ENCODE measurements around the gene CDKN2B-AS1. TPM values are rescaled to one million over a fixed set of nuclear protein-coding genes. Genes with fewer than 3 reads are reported as not detected.
A peak's percentile ranks its signal among the peaks of the same experiment; 100 is the strongest.

The CDKN2B-AS1 gene
- total RNA-seq, 1 donor from 2014 or later: 3.5 TPM

GRCh38 chr9:21974343-21974721 lies 20.3 kb upstream of the CDKN2B-AS1 start:
- Mint-ChIP-seq H3K4me1 (ENCODE audit: low read depth) (peaks cover 21% of the 10 kb centered on the region), H3K27me3 (ENCODE audit: low read depth) (peaks cover 84% of the 10 kb centered on the region), H3K9me3 (ENCODE audit: low read depth) (no peaks in the 10 kb centered on the region), H3K36me3 (ENCODE audit: low read depth) (peaks cover 14% of the 10 kb centered on the region), H3K27ac (ENCODE audit: unreplicated experiment) (no peak overlapping the region), H3K4me3 (ENCODE audit: unreplicated experiment) (peak overlapping the region; percentile 78)
- DNase-seq (ENCODE audit: low spot score): no peak
- TF ChIP-seq, protein P1, sequence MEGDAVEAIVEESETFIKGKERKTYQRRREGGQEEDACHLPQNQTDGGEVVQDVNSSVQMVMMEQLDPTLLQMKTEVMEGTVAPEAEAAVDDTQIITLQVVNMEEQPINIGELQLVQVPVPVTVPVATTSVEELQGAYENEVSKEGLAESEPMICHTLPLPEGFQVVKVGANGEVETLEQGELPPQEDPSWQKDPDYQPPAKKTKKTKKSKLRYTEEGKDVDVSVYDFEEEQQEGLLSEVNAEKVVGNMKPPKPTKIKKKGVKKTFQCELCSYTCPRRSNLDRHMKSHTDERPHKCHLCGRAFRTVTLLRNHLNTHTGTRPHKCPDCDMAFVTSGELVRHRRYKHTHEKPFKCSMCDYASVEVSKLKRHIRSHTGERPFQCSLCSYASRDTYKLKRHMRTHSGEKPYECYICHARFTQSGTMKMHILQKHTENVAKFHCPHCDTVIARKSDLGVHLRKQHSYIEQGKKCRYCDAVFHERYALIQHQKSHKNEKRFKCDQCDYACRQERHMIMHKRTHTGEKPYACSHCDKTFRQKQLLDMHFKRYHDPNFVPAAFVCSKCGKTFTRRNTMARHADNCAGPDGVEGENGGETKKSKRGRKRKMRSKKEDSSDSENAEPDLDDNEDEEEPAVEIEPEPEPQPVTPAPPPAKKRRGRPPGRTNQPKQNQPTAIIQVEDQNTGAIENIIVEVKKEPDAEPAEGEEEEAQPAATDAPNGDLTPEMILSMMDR (IDR thresholded peaks at IDR 0.05): no peak

DNA sequence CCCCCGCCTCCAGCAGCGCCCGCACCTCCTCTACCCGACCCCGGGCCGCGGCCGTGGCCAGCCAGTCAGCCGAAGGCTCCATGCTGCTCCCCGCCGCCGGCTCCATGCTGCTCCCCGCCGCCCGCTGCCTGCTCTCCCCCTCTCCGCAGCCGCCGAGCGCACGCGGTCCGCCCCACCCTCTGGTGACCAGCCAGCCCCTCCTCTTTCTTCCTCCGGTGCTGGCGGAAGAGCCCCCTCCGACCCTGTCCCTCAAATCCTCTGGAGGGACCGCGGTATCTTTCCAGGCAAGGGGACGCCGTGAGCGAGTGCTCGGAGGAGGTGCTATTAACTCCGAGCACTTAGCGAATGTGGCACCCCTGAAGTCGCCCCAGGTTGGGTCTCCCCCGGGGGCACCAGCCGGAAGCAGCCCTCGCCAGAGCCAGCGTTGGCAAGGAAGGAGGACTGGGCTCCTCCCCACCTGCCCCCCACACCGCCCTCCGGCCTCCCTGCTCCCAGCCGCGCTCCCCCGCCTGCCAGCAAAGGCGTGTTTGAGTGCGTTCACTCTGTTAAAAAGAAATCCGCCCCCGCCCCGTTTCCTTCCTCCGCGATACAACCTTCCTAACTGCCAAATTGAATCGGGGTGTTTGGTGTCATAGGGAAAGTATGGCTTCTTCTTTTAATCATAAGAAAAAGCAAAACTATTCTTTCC lies 19.7 kb upstream of the CDKN2B-AS1 start:
- H3K4me3 Mint-ChIP-seq (ENCODE audit: unreplicated experiment): peak overlapping the region; percentile 78
- peaks cover 21% of the 10 kb centered on the region for H3K4me1 Mint-ChIP-seq (ENCODE audit: low read depth)
- TF ChIP-seq, protein P1 (IDR thresholded peaks at IDR 0.05): no peak
- no peak overlapping the region for H3K27ac Mint-ChIP-seq (ENCODE audit: unreplicated experiment)
- peaks cover 84% of the 10 kb centered on the region for H3K27me3 Mint-ChIP-seq (ENCODE audit: low read depth)
- no peak for DNase-seq (ENCODE audit: low spot score)
- no peaks in the 10 kb centered on the region for H3K9me3 Mint-ChIP-seq (ENCODE audit: low read depth)
- peaks cover 15% of the 10 kb centered on the region for H3K36me3 Mint-ChIP-seq (ENCODE audit: low read depth)

- Mint-ChIP-seq H3K4me1 (ENCODE audit: low read depth) (peaks cover 17% of the 10 kb centered on the region), H3K36me3 (ENCODE audit: low read depth) (peaks cover 6% of the 10 kb centered on the region), H3K9me3 (ENCODE audit: low read depth) (no peaks in the 10 kb centered on the region), H3K27ac (ENCODE audit: unreplicated experiment) (no peak overlapping the region), H3K27me3 (ENCODE audit: low read depth) (peaks cover 76% of the 10 kb centered on the region), H3K4me3 (ENCODE audit: unreplicated experiment) (no peak overlapping the region)
- TF ChIP-seq, protein P1 (IDR thresholded peaks at IDR 0.05): no peak
- no peak for DNase-seq (ENCODE audit: low spot score)
These were observed 18.2 kb upstream of the CDKN2B-AS1 start for GRCh38 chr9:21976334-21976875.

DNA sequence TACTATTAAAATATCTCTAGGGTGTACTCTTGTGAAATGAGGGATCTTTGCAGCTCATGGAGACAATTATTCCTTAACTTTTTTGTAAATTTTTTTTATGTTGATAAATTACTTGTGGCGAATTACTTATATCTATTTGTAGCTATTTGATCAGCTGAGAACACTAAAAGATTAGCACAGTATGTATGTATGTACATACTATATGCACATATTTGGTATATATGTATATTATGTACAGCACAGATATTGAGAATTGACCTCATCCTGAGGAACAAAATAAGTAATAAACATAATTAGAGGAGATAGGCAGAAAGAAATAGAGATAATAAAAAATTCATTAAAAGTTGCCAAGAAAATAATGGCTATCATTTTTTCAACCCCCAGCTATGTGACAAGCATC lies 12.2 kb upstream of the CDKN2B-AS1 start:
- H3K27ac Mint-ChIP-seq (ENCODE audit: unreplicated experiment): no peak overlapping the region
- DNase-seq (ENCODE audit: low spot score): no peak
- H3K9me3 Mint-ChIP-seq (ENCODE audit: low read depth): no peaks in the 10 kb centered on the region
- peaks cover 10% of the 10 kb centered on the region for H3K4me1 Mint-ChIP-seq (ENCODE audit: low read depth)
- H3K4me3 Mint-ChIP-seq (ENCODE audit: unreplicated experiment): no peak overlapping the region
- H3K36me3 Mint-ChIP-seq (ENCODE audit: low read depth): peaks cover 9% of the 10 kb centered on the region
- TF ChIP-seq, protein P1 (IDR thresholded peaks at IDR 0.05): no peak
- H3K27me3 Mint-ChIP-seq (ENCODE audit: low read depth): peaks cover 57% of the 10 kb centered on the region

DNA sequence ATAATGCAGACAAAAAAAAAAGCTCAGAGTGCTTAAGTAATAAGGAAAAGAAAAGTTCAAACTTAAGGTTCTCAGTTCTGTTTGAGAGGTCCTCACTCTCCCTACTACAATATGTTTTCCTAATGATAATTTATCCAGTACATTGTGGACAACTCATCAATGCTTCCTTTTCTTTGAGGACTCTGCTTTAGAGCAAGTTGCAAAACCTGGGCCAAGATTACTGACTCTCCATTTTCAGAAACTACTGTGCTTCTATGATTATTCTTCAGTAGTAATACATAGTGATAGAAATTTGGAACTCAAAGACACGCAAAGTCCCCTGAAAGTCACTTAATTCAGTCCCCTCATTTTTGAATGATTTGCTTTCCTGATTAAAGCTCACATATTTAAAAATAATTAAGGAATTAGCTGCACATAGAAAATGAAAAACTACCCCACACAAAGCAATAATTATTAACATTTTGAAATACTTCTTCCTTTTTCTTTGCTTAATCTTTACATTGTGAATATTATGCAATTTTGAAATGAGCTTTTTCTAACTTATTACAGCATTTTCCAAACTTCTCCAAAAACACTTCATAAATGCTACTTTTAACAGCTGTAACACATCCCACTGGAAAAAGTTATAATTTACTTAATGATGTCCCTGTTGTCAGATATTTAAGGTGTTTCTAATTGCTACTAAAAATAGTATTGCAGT lies 11.6 kb upstream of the CDKN2B-AS1 start:
- Mint-ChIP-seq H3K4me1 (ENCODE audit: low read depth) (peaks cover 14% of the 10 kb centered on the region), H3K36me3 (ENCODE audit: low read depth) (peaks cover 9% of the 10 kb centered on the region), H3K27ac (ENCODE audit: unreplicated experiment) (no peak overlapping the region), H3K9me3 (ENCODE audit: low read depth) (no peaks in the 10 kb centered on the region), H3K4me3 (ENCODE audit: unreplicated experiment) (no peak overlapping the region), H3K27me3 (ENCODE audit: low read depth) (peaks cover 52% of the 10 kb centered on the region)
- TF ChIP-seq, protein P1 (IDR thresholded peaks at IDR 0.05): no peak
- DNase-seq (ENCODE audit: low spot score): no peak

All from chondrocyte (in vitro differentiated cells).